Kidney epithelial cell (primary cell): ENCODE data around the gene CNOT1. TPM values are rescaled to one million over a fixed set of nuclear protein-coding genes. Genes with fewer than 3 reads are reported as not detected.

Source experiments
- DNase-seq: peaks from one replicate; pipeline ENCODE4 v3.0.0-alpha.2; 2010; ENCODE audit warnings: low read depth
- H3K27me3 ChIP-seq: 2 replicates; pipeline ENCODE4 v1.6.0; 2011; ENCODE audit warnings: low read length; ENCODE audit not compliant: control insufficient read depth, insufficient read depth
- H3K36me3 ChIP-seq: 2 replicates; pipeline ENCODE4 v1.5.1; 2011; ENCODE audit warnings: low read length; ENCODE audit not compliant: control insufficient read depth, insufficient read depth
- H3K4me3 ChIP-seq: 2 replicates; pipeline ENCODE4 v1.5.1; 2011; ENCODE audit warnings: low read depth, mild to moderate bottlenecking, control low read depth, low read length
- CTCF ChIP-seq: IDR thresholded peaks from 2 replicates; pipeline ENCODE4 v1.5.1; 2011; ENCODE audit warnings: mild to moderate bottlenecking, moderate library complexity, low read length, control low read depth, inconsistent platforms; ENCODE audit not compliant: insufficient read depth, poor library complexity, severe bottlenecking
- total RNA-seq: library from RNA; depleted of rRNA; stranded (reverse); fragments of >200 nt; gene quantifications from 2 replicates; pipeline ENCODE4 v1.2.3, GENCODE V29; 2015

Gene CNOT1
- total RNA-seq, 1 donor from 2014 or later = 132 TPM

GRCh38 chr16:58654560-58655214 lies 25.1 kb upstream of the CNOT1 start:
- no peak for DNase-seq
- no peak for TF ChIP-seq CTCF
- Histone ChIP-seq H3K36me3 (no peaks in the 10 kb centered on the region), H3K27me3 (peaks cover 2% of the 10 kb centered on the region), H3K4me3 (no peak overlapping the region)

- no peak for DNase-seq
- TF ChIP-seq CTCF = no peak
- Histone ChIP-seq H3K36me3 (no peaks in the 10 kb centered on the region), H3K4me3 (no peak overlapping the region), H3K27me3 (peaks cover 2% of the 10 kb centered on the region)
Observed at GRCh38 chr16:58652741-58653140, 23.1 kb upstream of the CNOT1 start.

DNA sequence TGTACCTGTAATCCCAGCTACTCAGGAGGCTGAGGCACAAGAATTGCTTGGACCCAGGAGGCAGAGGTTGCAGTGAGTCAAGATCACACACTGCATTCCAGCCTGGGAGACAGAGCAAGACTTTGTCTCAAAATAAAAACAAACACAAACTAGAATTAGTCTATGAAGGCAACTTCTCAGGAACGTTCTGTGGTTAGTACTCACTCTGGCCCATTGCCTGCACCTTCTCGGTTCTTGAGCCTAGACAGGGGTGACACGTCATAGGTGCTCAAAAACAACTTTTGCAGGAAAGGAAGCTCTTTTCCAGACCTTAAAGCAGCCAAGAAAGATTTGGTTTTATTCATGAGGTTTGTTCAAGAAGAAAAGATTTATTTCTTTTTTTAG lies 22.3 kb upstream of the CNOT1 start:
- peaks cover 2% of the 10 kb centered on the region for H3K27me3 ChIP-seq
- TF ChIP-seq CTCF = no peak
- no peak for DNase-seq
- H3K36me3 ChIP-seq = no peaks in the 10 kb centered on the region
- no peak overlapping the region for H3K4me3 ChIP-seq

DNA sequence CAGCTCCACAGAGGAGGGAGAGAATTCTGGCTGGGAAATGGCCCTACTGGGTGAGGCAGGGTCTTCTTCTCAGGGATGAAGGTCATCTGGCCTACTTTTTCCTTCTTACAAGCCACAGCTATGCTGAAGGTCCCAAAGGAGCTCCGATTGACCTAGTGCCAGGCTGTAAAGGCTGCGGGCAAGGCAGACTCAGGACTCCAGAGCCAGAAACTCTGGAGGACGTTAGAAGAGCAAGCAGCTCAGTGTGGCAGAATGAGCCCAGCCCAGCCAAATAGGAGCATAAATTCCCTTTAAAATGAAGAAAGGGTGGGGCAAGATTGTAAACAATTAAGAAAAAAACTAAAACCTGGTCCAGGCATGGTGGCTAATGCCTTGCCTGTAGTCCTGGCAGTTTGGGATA lies 20.1 kb upstream of the CNOT1 start:
- peaks cover 2% of the 10 kb centered on the region for H3K27me3 ChIP-seq
- DNase-seq = no peak
- no peak for TF ChIP-seq CTCF
- H3K36me3 ChIP-seq = no peaks in the 10 kb centered on the region
- no peak overlapping the region for H3K4me3 ChIP-seq

- DNase-seq = no peak
- TF ChIP-seq CTCF = no peak
- no peak overlapping the region for H3K4me3 ChIP-seq
- no peaks in the 10 kb centered on the region for H3K27me3 ChIP-seq
- no peaks in the 10 kb centered on the region for H3K36me3 ChIP-seq
Observed at GRCh38 chr16:58647107-58647506, 17.5 kb upstream of the CNOT1 start.
